ENCODE data around the gene RTN4. TPM values are rescaled to one million over a fixed set of nuclear protein-coding genes. Genes with fewer than 3 reads are reported as not detected.

The RTN4 gene
- total and polyA plus RNA-seq, 2 of the 4 experiments (the other 2 are of a cell fraction), result 77.8 to 588 TPM

- POLR2A ChIA-PET (ENCODE audit: unreplicated experiment), result no interaction called here
- Histone ChIP-seq H3K4me2 (ENCODE audit: low read depth, low read length) (no peak overlapping the region), H4K20me1 (ENCODE audit: insufficient read depth, low read length) (no peaks in the 10 kb centered on the region), H2BK20ac (ENCODE audit: low read depth, low read length) (no peak overlapping the region), H4K91ac (ENCODE audit: insufficient read depth, low read depth, low read length) (no peak overlapping the region), H2AK9ac (replicated peaks; ENCODE audit: low read depth, low read length, poor library complexity) (no peak overlapping the region), H3K4me1 (ENCODE audit: control insufficient read depth, insufficient read depth, low read length) (0 out of 2 replicates have a peak, but pooled peaks cover 2% of the 10 kb centered on the region), H3K27ac (ENCODE audit: insufficient read depth, low read length) (no peak overlapping the region), H3K9ac (ENCODE audit: low read depth, low read length) (no peak overlapping the region), H3K9me3 (ENCODE audit: control insufficient read depth, insufficient read depth, low read length) (no peaks in the 10 kb centered on the region), H3K4me3 (ENCODE audit: insufficient read depth, low read depth, low read length) (no peak overlapping the region), H4K5ac (ENCODE audit: low read depth, low read length) (no peak overlapping the region), H3K18ac (ENCODE audit: low read depth, low read length) (no peak overlapping the region), H2AK5ac (ENCODE audit: low read depth, low read length) (no peak overlapping the region), H3K4ac (ENCODE audit: low read depth, low read length) (no peak overlapping the region), H2BK120ac (ENCODE audit: low read depth, low read length) (no peak overlapping the region), H3K56ac (ENCODE audit: extremely low read depth, insufficient read depth, low read length) (no peak overlapping the region), H3K9me1 (ENCODE audit: insufficient read depth, low read length) (0 out of 2 replicates have a peak, but pooled peaks cover 3% of the 10 kb centered on the region), H3K23ac (ENCODE audit: low read depth, low read length) (no peak overlapping the region), H4K8ac (ENCODE audit: low read depth in 2 of 2, low read length in 2 of 2) (no peak overlapping the region), H3K27me3 (ENCODE audit: control insufficient read depth, insufficient read depth, low read length) (no peaks in the 10 kb centered on the region), H2BK5ac (ENCODE audit: low read depth, low read length, poor library complexity, severe bottlenecking) (no peak overlapping the region), H2BK15ac (ENCODE audit: low read depth, low read length) (no peak overlapping the region), H2AFZ (replicated peaks; ENCODE audit: low read length, poor library complexity) (no peak overlapping the region), H3K14ac (replicated peaks; ENCODE audit: low read depth, low read length) (no peak overlapping the region), H3K79me1 (ENCODE audit: low read depth in 1 of 2, low read length in 2 of 2) (peaks cover 0 to 5% of the 10 kb centered on the region in 2 experiments; a peak in 2 of 4 replicates), H3K36me3 (ENCODE audit: control insufficient read depth, insufficient read depth, low read length) (no peaks in the 10 kb centered on the region)
- dilution Hi-C loops (cut with HindIII; ENCODE audit: low sequenced_read_pairs, unreplicated experiment), result no loop called here
- intact Hi-C loops (cut with micrococcal nuclease), result no loop called here
- 100% methylated on average over 1 of the region's 4 CpGs; no CpG with 5 or more reads in 1 of the 2 experiments for WGBS, 2 experiments (ENCODE audit: extremely low coverage in 2 of 2, insufficient read length in 1 of 2)
- ATAC-seq (ENCODE audit: low read depth) (no peak), DNase-seq (no peak)
- CTCF ChIA-PET, result no interaction called here
- in situ Hi-C loops (cut with MboI; ENCODE audit: low sequenced_read_pairs), result no loop called here
- TF ChIP-seq CHD1 (IDR thresholded peaks at IDR 0.05; ENCODE audit: low read depth, low read length), result no peak
- TF ChIP-seq BHLHE40 (IDR thresholded peaks at IDR 0.05; ENCODE audit: low read depth, low read length), result no peak
- no peak for TF ChIP-seq MXI1 (IDR thresholded peaks at IDR 0.05; ENCODE audit: borderline replicate concordance, low read depth, low read length)
- no peak for TF ChIP-seq USF2 (IDR thresholded peaks at IDR 0.05; ENCODE audit: low read depth, low read length)
- no peak for TF ChIP-seq RFX5 (IDR thresholded peaks at IDR 0.05; ENCODE audit: low read depth, low read length)
- no peak for TF ChIP-seq MAFK (IDR thresholded peaks at IDR 0.05; ENCODE audit: low read depth, low read length)
- no peak for TF ChIP-seq CEBPB (IDR thresholded peaks at IDR 0.05; ENCODE audit: low read depth, low read length)
- TF ChIP-seq NFE2L2 (IDR thresholded peaks at IDR 0.05; ENCODE audit: low read depth, low read length), result no peak
- no peak for TF ChIP-seq ELK1 (IDR thresholded peaks at IDR 0.05; ENCODE audit: borderline replicate concordance, low read depth, low read length)
- TF ChIP-seq RCOR1 (IDR thresholded peaks at IDR 0.05; ENCODE audit: insufficient replicate concordance, low read length), result no peak
- no peak for TF ChIP-seq CTCF (conservative IDR thresholded peaks at IDR 0.05; ENCODE audit: low read depth, low read length)
- TF ChIP-seq POLR2A (IDR thresholded peaks at IDR 0.05; ENCODE audit: low read depth, low read length), result no peak
- no peak for TF ChIP-seq SMC3 (IDR thresholded peaks at IDR 0.05; ENCODE audit: low read depth, low read length)
- no peak for TF ChIP-seq FOS (IDR thresholded peaks at IDR 0.05; ENCODE audit: low read depth, low read length)
- no peak for TF ChIP-seq RAD21 (IDR thresholded peaks at IDR 0.05; ENCODE audit: low read length)
- TF ChIP-seq MAZ (IDR thresholded peaks at IDR 0.05; ENCODE audit: borderline replicate concordance, low read depth, low read length), result no peak
- no TSS peak for BruUV-seq (replicated peaks)
These were observed 9.5 kb upstream of the RTN4 start for GRCh38 chr2:55059793-55060192.
